GM18951 (cell line): ENCODE results near the gene CHEK2.
A peak's percentile ranks its signal among the peaks of the same experiment; 100 is the strongest.
"Not testable (repeated sequence)": the region's sequence is repeated elsewhere in the genome, so short reads cannot be mapped to it uniquely, and the experiment has no call there.

Experiments
- POLR2A ChIP-seq: IDR thresholded peaks from 4 replicates; pipeline ENCODE4 v1.6.1; 2011; ENCODE audit warnings: mild to moderate bottlenecking; ENCODE audit not compliant: insufficient read length, insufficient read depth; ENCODE audit errors: extremely low read depth
- in situ Hi-C: fragments of 300-500 bp; cut with MboI; formaldehyde crosslinking; loops from one replicate; pipeline ENCODE4 v1.12.0; 2022; ENCODE audit warnings: low sequenced_read_pairs, mixed read lengths, inconsistent platforms; ENCODE audit not compliant: unreplicated experiment

CHEK2 gene

DNA sequence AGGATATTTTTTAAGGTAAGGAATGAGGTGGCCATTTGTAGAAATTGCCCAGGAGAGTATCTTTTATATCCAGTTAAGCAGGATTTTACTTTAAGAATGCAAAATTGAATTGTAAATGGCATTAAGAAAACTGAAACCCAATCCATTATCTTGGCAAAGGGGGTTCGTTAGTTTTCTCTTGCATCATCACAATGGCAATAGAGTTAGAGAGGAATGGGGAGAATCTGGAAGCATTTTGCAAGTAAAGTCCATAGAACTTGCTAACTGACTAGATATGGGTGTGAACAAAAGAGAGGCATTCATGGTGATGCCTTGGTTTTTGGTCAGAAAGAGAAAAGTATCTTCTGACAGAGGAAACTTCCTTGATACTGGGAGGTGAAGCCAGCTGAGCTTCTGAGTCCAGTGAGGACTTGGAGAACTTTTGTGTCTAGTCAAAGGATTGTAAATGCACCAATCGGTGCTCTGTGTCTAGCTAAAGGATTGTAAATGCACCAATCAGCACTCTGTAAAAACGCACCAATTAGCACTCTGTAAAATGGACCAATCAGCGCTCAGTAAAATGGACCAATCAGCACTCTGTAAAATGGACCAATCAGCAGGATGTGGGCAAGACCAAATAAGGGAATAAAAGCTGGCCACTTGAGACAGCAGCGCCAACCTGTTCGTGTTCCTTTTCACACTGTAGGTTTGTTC, 27.2 kb upstream of the CHEK2 start:
- no peak for TF ChIP-seq POLR2A
- in situ Hi-C loops: no loop called here

DNA sequence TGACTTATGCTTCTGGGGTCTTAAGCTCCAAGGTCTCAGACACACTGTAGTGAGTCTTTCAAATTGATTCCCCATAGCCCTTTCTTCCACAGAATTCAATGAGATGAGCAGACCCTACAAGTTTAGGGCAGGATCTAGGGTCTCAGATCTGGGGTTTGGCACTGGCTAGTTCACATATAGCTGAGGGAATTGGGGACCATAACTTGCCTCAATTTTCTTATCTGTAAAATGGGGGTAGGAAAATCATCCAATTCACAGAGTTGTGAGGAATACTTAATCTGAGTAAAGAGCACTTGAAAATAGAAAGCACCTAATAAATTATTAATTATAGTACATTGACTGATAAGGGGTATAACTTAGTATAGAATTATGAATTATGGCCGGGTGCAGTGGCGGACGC, 25.0 kb upstream of the CHEK2 start:
- no peak for TF ChIP-seq POLR2A
- in situ Hi-C loops: no loop called here

- in situ Hi-C loops: not testable (repeated sequence)
Observed at GRCh38 chr22:28762000-28762399, 20.4 kb upstream of the CHEK2 start.

DNA sequence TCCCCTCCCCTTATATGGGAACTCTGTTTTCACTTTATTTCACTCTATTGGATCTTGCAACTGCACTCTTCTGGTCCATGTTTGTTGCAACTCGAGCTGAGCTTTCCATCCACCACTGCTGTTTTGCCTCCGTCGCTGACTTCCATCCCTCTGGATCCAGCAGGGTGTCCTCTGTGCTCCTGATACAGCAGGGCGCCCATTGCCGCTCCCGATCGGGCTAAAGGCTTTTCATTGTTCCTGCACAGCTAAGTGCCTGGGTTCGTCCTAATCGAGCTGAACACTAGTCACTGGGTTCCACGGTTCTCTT, 19.8 kb upstream of the CHEK2 start:
- in situ Hi-C loops: no loop called here
- TF ChIP-seq POLR2A: no peak

DNA sequence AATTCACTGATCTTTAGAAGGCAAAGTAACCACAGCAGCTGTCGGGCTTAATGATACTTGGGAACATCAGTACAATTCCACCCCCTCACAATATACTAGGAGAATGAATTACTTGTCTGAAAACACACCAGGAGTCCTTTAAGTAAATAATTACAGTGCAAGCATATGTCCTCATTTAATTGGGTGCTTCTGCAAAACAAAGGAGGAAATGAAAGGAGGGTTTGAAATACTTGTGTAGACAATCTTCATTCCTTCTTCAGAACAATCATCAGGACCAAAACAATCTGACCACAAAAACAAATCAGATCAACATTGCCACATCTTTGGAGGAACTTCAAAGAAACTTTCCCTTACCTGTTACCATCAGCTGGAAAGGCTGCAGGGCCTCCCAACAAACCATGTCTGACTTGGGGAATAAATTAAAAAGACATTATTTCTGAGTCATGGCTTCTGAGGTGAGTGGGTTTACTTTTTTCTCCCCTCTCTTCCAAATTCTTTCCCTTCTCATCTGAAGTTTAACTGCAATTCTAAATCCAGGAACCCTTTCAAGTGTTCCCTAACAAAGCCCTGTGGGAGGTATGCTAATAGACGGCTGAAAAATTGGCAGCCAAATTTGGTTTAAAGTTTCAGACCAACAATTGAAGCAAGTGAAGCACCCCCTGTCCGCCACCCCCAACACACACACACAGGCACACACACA, 18.4 kb upstream of the CHEK2 start:
- TF ChIP-seq POLR2A: no peak
- in situ Hi-C loops: no loop called here

- in situ Hi-C loops: not testable (repeated sequence)
Observed at GRCh38 chr22:28754512-28754911, 12.9 kb upstream of the CHEK2 start.

DNA sequence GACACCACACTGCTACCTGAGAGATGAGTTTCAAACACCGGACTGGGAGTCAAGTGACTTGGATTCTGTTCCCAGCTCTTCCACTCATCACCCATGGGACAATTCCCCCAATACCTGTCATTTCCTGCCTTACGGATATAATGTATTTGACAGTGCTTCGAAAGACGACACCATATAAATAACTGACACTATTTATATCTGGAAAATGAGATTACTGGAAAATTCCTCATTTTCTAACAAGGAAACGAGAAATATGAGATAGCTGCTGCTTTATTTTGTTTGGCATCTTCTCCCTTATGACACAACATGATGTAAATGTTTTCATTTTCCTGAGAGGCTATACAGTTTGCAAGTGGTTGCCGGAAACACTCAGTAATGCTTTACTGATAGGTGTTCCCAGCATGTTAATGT, 8.9 kb upstream of the CHEK2 start:
- no peak for TF ChIP-seq POLR2A
- in situ Hi-C loops: no loop called here

GRCh38 chr22:28743852-28744251, 2.2 kb upstream of the CHEK2 start:
- in situ Hi-C loops: no loop called here
- no peak for TF ChIP-seq POLR2A

DNA sequence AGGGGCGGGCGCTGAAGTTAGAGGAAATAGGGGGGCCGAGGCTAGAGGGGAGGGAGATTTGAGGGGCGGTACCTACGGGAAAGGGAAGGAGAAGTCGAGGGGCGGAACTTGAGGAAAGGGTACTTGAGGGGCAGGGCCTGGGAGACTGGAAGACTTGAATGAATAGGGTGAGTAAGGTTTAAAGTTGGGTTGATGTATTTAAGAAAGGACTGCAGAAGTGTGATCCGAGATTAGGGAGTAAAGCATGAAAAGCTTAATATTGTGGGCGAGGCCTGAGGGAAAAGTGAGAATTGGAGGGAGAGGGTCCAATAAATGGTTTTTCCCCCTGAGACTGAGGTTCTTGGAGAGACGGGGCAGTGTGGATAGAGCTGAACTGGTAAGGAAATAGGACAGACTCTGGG, 942 bp upstream of the CHEK2 start:
- no peak for TF ChIP-seq POLR2A
- in situ Hi-C loops: no loop called here

DNA sequence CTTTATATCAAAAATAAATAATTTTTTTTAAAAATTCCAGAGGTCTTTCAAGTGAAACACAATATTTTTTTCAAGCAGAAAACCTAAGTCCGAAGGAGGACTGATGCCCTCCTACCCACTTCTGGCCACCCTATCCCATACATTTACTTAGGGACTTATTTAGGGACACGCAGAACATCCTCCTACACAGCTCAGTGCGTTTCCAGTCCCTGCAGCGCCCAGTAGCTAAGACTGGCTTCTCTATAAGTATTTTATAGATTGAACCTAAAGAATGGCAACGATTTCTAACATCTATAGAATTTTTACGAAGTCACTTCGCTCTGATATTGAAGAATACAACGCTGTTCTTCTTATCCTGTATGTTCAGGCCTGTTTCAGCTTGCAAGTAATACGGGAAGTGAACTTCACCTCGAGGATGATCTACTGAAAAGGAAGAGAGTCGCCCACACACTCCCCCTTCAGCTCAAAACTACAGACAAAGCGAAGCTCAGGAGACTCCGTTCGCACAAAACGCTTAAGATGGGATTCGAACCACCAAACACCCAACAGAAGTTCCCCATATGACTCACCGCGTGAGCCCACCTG, 328 bp downstream of the CHEK2 start:
- TF ChIP-seq POLR2A: peak; percentile 37
- in situ Hi-C loops: no loop called here

GRCh38 chr22:28738876-28739275, 2.7 kb downstream of the CHEK2 start:
- in situ Hi-C loops: not testable (repeated sequence)

GRCh38 chr22:28737701-28738100, 3.9 kb downstream of the CHEK2 start:
- in situ Hi-C loops: no loop called here
- no peak for TF ChIP-seq POLR2A

GRCh38 chr22:28736301-28737155, 5.1 kb downstream of the CHEK2 start:
- TF ChIP-seq POLR2A: no peak
- in situ Hi-C loops: no loop called here

GRCh38 chr22:28734393-28734792, 7.2 kb downstream of the CHEK2 start:
- in situ Hi-C loops: no loop called here
- no peak for TF ChIP-seq POLR2A
